ENCODE data around the gene SLC25A39.

Gene SLC25A39

GRCh38 chr17:44327715-44328449 is 3.3 kb upstream of the SLC25A39 start:
- no peak for TF ChIP-seq CTCF (conservative IDR thresholded peaks at IDR 0.05; ENCODE audit: low read length)
- no peak for DNase-seq (ENCODE audit: low read depth)
- H3K4me3 ChIP-seq (ENCODE audit: low read length) = no peak overlapping the region

DNA sequence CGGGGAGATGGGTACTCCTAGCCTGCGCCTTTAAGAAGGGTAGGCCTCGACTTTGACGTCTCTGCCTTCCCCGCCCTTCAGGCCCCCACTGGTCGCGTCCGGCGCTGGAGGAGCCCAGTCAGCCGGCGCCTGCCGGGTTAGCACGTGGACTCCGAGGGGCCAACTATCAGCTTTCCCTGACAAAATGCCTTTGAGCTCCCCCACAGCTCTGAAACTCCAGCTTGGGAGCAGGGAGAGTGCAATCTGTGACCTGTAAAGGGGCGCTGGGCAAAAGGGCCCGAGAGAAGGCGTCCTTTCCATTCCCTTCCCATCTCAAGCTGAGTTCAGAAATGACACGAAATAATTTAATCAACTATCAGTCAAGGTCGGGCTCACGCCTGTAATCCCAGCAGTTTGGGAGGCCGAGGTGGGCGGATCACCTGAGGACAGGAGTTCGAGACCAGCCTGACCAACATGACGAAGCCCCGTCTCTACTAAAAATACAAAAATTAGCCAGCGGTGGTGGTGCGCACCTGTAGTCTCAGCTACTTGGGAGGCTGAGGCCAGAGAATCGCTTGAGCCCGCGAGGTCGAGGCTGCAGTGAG is 2.3 kb upstream of the SLC25A39 start:
- H3K4me3 ChIP-seq (ENCODE audit: low read length) = peak overlapping the region; percentile 10; the same call in 1 of the 2 replicates
- peak; percentile 98 for DNase-seq (ENCODE audit: low read depth)
- no peak for TF ChIP-seq CTCF (conservative IDR thresholded peaks at IDR 0.05; ENCODE audit: low read length)

DNA sequence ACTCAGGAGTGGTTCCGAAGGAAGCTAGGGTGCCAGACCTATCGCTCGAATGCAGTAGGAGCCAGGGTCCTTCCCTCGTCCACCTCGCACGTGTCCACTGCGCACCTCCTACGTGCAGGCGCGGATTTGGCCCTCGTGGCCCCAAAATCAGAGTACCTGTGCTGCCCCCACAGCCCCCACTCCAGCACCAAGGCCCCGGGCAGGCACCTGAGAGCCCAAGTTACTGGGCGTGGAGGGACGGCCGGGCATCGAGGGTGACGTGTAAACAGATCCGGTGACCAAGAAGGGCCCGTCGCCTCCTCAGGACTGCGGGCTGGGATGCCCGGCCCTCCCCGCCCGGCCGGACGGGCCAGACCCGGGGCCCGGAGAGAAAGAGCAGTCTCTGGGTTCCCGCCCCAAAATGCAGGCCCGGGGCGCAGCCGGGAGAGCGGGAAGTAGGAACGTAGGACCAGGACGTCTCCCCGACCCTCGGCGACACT is 492 bp downstream of the SLC25A39 start:
- no peak for DNase-seq (ENCODE audit: low read depth)

GRCh38 chr17:44323359-44324091 is 1.1 kb downstream of the SLC25A39 start:
- H3K4me3 ChIP-seq (ENCODE audit: low read length) = peak overlapping the region; percentile 77
- TF ChIP-seq CTCF (conservative IDR thresholded peaks at IDR 0.05; ENCODE audit: low read length) = no peak
- DNase-seq (ENCODE audit: low read depth) = no peak

More for the DNA sequence above, 492 bp downstream of the SLC25A39 start:
- no peak for TF ChIP-seq CTCF (conservative IDR thresholded peaks at IDR 0.05; ENCODE audit: low read length)
- H3K4me3 ChIP-seq (ENCODE audit: low read length) = peak overlapping the region; percentile 77

GRCh38 chr17:44322236-44322895 is 2.3 kb downstream of the SLC25A39 start:
- no peak overlapping the region for H3K4me3 ChIP-seq (ENCODE audit: low read length)
- TF ChIP-seq CTCF (conservative IDR thresholded peaks at IDR 0.05; ENCODE audit: low read length) = no peak
- no peak for DNase-seq (ENCODE audit: low read depth)

GRCh38 chr17:44321246-44322120 is 3.1 kb downstream of the SLC25A39 start:
- DNase-seq (ENCODE audit: low read depth) = no peak
- TF ChIP-seq CTCF (conservative IDR thresholded peaks at IDR 0.05; ENCODE audit: low read length) = no peak
- no peak overlapping the region for H3K4me3 ChIP-seq (ENCODE audit: low read length)
